ENCODE results near the gene TMEM248.

DNA sequence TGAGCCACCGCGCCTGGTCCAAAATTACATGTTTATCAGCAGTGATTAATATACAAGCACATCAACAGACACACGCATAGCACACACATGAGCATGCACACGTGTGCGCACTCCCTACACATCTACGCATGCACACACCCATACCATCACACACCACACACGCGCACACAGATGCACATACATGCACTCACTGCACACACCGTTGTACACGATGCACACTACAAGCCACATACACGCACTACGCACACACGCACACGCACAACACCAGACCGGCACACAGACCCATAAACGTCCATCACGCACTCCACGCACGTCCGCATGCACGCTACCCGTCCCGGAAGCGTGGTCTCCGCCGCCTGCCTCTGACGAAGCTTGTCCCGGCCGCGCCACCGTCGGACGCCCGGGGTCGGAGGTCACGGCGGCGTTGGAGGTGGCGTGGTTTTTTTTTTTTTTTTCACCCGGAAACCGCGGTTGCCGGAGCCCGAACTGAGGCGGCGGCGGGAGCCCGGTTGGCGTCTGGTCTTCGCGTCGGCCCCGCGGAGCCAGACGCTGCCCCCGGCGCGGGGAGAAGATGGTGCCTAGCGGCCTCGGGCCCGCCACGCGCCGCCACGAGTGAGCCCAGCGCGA is at the start of gene TMEM248:
- TF ChIP-seq SUZ12 (IDR thresholded peaks at IDR 0.05; ENCODE audit: extremely low read depth, insufficient read depth, insufficient read length) = no peak
- TF ChIP-seq ZNF274 (IDR thresholded peaks at IDR 0.05; ENCODE audit: low read depth, low read length) = no peak
